ENCODE data around the gene SEPTIN10.

- no peak for TF ChIP-seq CTCF (conservative IDR thresholded peaks at IDR 0.05; ENCODE audit: low read depth in 2 of 2)
- TF ChIP-seq POLR2AphosphoS5 (IDR thresholded peaks at IDR 0.05; ENCODE audit: low read depth), result no peak
- TF ChIP-seq EZH2 (IDR thresholded peaks at IDR 0.05; ENCODE audit: low read depth, unreplicated experiment), result no peak
- TF ChIP-seq REST (IDR thresholded peaks at IDR 0.05; ENCODE audit: unreplicated experiment), result no peak
- TF ChIP-seq NANOG (IDR thresholded peaks at IDR 0.05; ENCODE audit: borderline replicate concordance), result no peak
- no peak for TF ChIP-seq CREB1 (CRISPR knock-in tag; IDR thresholded peaks at IDR 0.05; ENCODE audit: low read depth)
- TF ChIP-seq JUNB (IDR thresholded peaks at IDR 0.05; ENCODE audit: unreplicated experiment), result no peak
Measured at GRCh38 chr2:109560265-109560664, 53.5 kb downstream of the SEPTIN10 start.
